GM21737 (cell line): ENCODE results near the gene FOXQ1.
"Not testable (repeated sequence)": the region's sequence is repeated elsewhere in the genome, so short reads cannot be mapped to it uniquely, and the experiment has no call there.

ENCODE experiments used
- ATAC-seq: cut with Tn5 transposase; IDR thresholded peaks from one replicate; pipeline ENCODE4 v1.9.1; 2021; ENCODE audit warnings: mild to moderate bottlenecking, moderate library complexity; ENCODE audit not compliant: unreplicated experiment

FOXQ1 gene

GRCh38 chr6:1318584-1318983, 6.7 kb downstream of the FOXQ1 start:
- ATAC-seq: not testable (repeated sequence)

- ATAC-seq: no peak
These were observed 9.8 kb downstream of the FOXQ1 start for GRCh38 chr6:1321738-1322137.

- ATAC-seq: no peak
These were observed 10.3 kb downstream of the FOXQ1 start for GRCh38 chr6:1322156-1322555.

- ATAC-seq: no peak
These were observed 10.9 kb downstream of the FOXQ1 start for GRCh38 chr6:1322696-1323219.

- ATAC-seq: no peak
These were observed 13.0 kb downstream of the FOXQ1 start for GRCh38 chr6:1324936-1325335.

- no peak for ATAC-seq
These were observed 13.8 kb downstream of the FOXQ1 start for GRCh38 chr6:1325461-1326309.

GRCh38 chr6:1326535-1327121, 14.7 kb downstream of the FOXQ1 start:
- ATAC-seq: no peak

- ATAC-seq: no peak
These were observed 15.7 kb downstream of the FOXQ1 start for GRCh38 chr6:1327630-1328029.

- no peak for ATAC-seq
These were observed 16.4 kb downstream of the FOXQ1 start for GRCh38 chr6:1328129-1328800.

- no peak for ATAC-seq
These were observed 17.8 kb downstream of the FOXQ1 start for GRCh38 chr6:1329708-1330107.

- no peak for ATAC-seq
These were observed 22.8 kb downstream of the FOXQ1 start for GRCh38 chr6:1334684-1335083.

- no peak for ATAC-seq
These were observed 23.6 kb downstream of the FOXQ1 start for GRCh38 chr6:1335367-1336037.

- ATAC-seq: no peak
These were observed 24.4 kb downstream of the FOXQ1 start for GRCh38 chr6:1336246-1336843.

- ATAC-seq: no peak
These were observed 25.9 kb downstream of the FOXQ1 start for GRCh38 chr6:1337791-1338190.

GRCh38 chr6:1346101-1346500, 34.2 kb downstream of the FOXQ1 start:
- ATAC-seq: no peak

GRCh38 chr6:1346558-1347091, 34.7 kb downstream of the FOXQ1 start:
- no peak for ATAC-seq

- ATAC-seq: no peak
These were observed 35.3 kb downstream of the FOXQ1 start for GRCh38 chr6:1347161-1347560.

GRCh38 chr6:1348675-1349074, 36.8 kb downstream of the FOXQ1 start:
- no peak for ATAC-seq

GRCh38 chr6:1349655-1350054, 37.8 kb downstream of the FOXQ1 start:
- no peak for ATAC-seq

- ATAC-seq: no peak
These were observed 39.6 kb downstream of the FOXQ1 start for GRCh38 chr6:1351381-1352008.
